HepG2 (cell line): ENCODE measurements around the gene POLR1G. TPM values are rescaled to one million over a fixed set of nuclear protein-coding genes. Genes with fewer than 3 reads are reported as not detected.
A peak's percentile ranks its signal among the peaks of the same experiment; 100 is the strongest.

Experiments
- ATM ChIP-seq: fragments of 450-650 bp; IDR thresholded peaks from 2 replicates; pipeline ENCODE4 v1.7.1; 2017; ENCODE audit warnings: mild to moderate bottlenecking, borderline replicate concordance
- BORCS8-MEF2B ChIP-seq: sonication (generic); formaldehyde crosslinking; IDR thresholded peaks from 2 replicates; pipeline ENCODE4 v1.8.0; 2022; ENCODE audit warnings: mild to moderate bottlenecking, missing genetic modification reagents
- FOXA1 ChIP-seq, 2 experiments: fragments of 450-650 bp in 1 of 2; sonication (generic) in 1 of 2; formaldehyde crosslinking in 1 of 2; IDR thresholded peaks; 2 replicates each; pipeline versions ENCODE4 v1.4.0 to v1.6.1; 2016 to 2020; ENCODE audit warnings: missing genetic modification reagents in 1 of 2
- GTF3A ChIP-seq: sonication (generic); formaldehyde crosslinking; conservative IDR thresholded peaks from 2 replicates; pipeline ENCODE4 v1.4.0; 2020; ENCODE audit warnings: mild to moderate bottlenecking, missing genetic modification reagents
- HOMEZ ChIP-seq: IDR thresholded peaks from 2 replicates; pipeline ENCODE4 v1.6.1; 2016; ENCODE audit warnings: low read depth
- KDM2A ChIP-seq: sonication (generic); formaldehyde crosslinking; IDR thresholded peaks from 2 replicates; pipeline ENCODE4 v1.4.0; 2020; ENCODE audit warnings: low read depth, missing genetic modification reagents, borderline replicate concordance
- MEF2D ChIP-seq: sonication (generic); formaldehyde crosslinking; IDR thresholded peaks from 2 replicates; pipeline ENCODE4 v1.5.1; 2020; ENCODE audit warnings: mild to moderate bottlenecking, missing genetic modification reagents
- NCOA5 ChIP-seq: sonication (generic); formaldehyde crosslinking; IDR thresholded peaks from 2 replicates; pipeline ENCODE4 v1.4.0; 2020; ENCODE audit warnings: missing genetic modification reagents
- PHF8 ChIP-seq: sonication (generic); formaldehyde crosslinking; IDR thresholded peaks from 2 replicates; pipeline ENCODE4 v1.5.0; 2020; ENCODE audit warnings: missing genetic modification reagents
- SAP130 ChIP-seq: IDR thresholded peaks from 2 replicates; pipeline ENCODE4 v1.6.1; 2016; ENCODE audit warnings: low read depth
- SKIL ChIP-seq: sonication (generic); formaldehyde crosslinking; IDR thresholded peaks from 2 replicates; pipeline ENCODE4 v1.8.0; 2022; ENCODE audit warnings: missing genetic modification reagents, mild to moderate bottlenecking, moderate library complexity, borderline replicate concordance
- TFE3 ChIP-seq: IDR thresholded peaks from 2 replicates; pipeline ENCODE4 v1.6.1; 2016
- ZBTB34 ChIP-seq: sonication (generic); formaldehyde crosslinking; IDR thresholded peaks from 2 replicates; pipeline ENCODE4 v1.8.0; 2022; ENCODE audit warnings: mild to moderate bottlenecking, missing genetic modification reagents
- ZNF136 ChIP-seq: sonication (generic); formaldehyde crosslinking; IDR thresholded peaks from 2 replicates; pipeline ENCODE4 v1.8.1; 2022; ENCODE audit warnings: low read depth, mild to moderate bottlenecking, moderate library complexity, missing genetic modification reagents
- ZNF235 ChIP-seq: sonication (generic); formaldehyde crosslinking; IDR thresholded peaks from 2 replicates; pipeline ENCODE4 v1.8.1; 2023; ENCODE audit warnings: mild to moderate bottlenecking, missing genetic modification reagents, borderline replicate concordance
- ZNF280B ChIP-seq: sonication (generic); formaldehyde crosslinking; IDR thresholded peaks from 2 replicates; pipeline ENCODE4 v1.5.0; 2020; ENCODE audit warnings: missing genetic modification reagents, mild to moderate bottlenecking, borderline replicate concordance
- ZNF709 ChIP-seq: sonication (generic); formaldehyde crosslinking; IDR thresholded peaks from 2 replicates; pipeline ENCODE4 v1.5.0; 2020; ENCODE audit warnings: mild to moderate bottlenecking, missing genetic modification reagents
- ZNF772 ChIP-seq: sonication (generic); formaldehyde crosslinking; IDR thresholded peaks from 2 replicates; pipeline ENCODE4 v1.5.0; 2020; ENCODE audit warnings: mild to moderate bottlenecking, missing genetic modification reagents
- polyA plus RNA-seq, 8 experiments: library from polyadenylated mRNA; depleted of rRNA in 3 of 8; stranded (reverse) in 7 of 8; unstranded in 1 of 8; fragments of >200 nt; fragmentation: Illumina TruSeq in 4 of 8; extraction: Trizol in 4 of 8; gene quantifications; 2 replicates each; pipeline versions ENCODE4 v1.2.1 to v1.2.3, GENCODE V29; 2011 to 2016; ENCODE audit warnings: low read depth in 4 of 8, missing spikeins in 1 of 8, mixed read lengths in 1 of 8; ENCODE audit not compliant: insufficient read depth in 1 of 8
- total RNA-seq, 5 experiments: library from RNA; depleted of rRNA; stranded (reverse); fragments of >200 nt; fragmentation: Illumina TruSeq; extraction: Trizol; gene quantifications; 2 replicates each; pipeline ENCODE4 v1.2.3, GENCODE V29; 2016; ENCODE audit warnings: low read depth in 1 of 5
- TF ChIP-seq, protein P1 (sequence below): IDR thresholded peaks from 2 replicates; pipeline ENCODE4 v1.6.1; 2016

The POLR1G gene
- total and polyA plus RNA-seq, 2 of the 13 experiments (the other 11 are each of a cell fraction or from before 2014, with no cell fraction given): 3.5 to 20.8 TPM

- TF ChIP-seq SKIL (CRISPR knock-in tag) (peak; percentile 94), SAP130 (CRISPR knock-in tag) (peak; percentile 87), ZBTB34 (CRISPR knock-in tag) (0 out of 2 replicates have a peak, but pooled peaks have one; percentile 27), GTF3A (CRISPR knock-in tag) (no peak), TFE3 (peak; percentile 68), KDM2A (CRISPR knock-in tag) (peak; percentile 85), HOMEZ (CRISPR knock-in tag) (0 out of 2 replicates have a peak, but pooled peaks have one; percentile 27), MEF2D (CRISPR knock-in tag) (peak; percentile 72; the same call in 1 of the 2 replicates), ZNF772 (CRISPR knock-in tag) (peak; percentile 35; the same call in 1 of the 2 replicates), ATM (peak; percentile 52; the same call in 1 of the 2 replicates), ZNF709 (CRISPR knock-in tag) (peak; percentile 65; the same call in 1 of the 2 replicates), ZNF136 (CRISPR knock-in tag) (no peak), NCOA5 (no peak), ZNF235 (no peak), ZNF280B (CRISPR knock-in tag) (no peak), PHF8 (0 out of 2 replicates have a peak, but pooled peaks have one; percentile 33), BORCS8-MEF2B (CRISPR knock-in tag) (peak; percentile 44; the same call in 1 of the 2 replicates), FOXA1 (IDR thresholded peaks at IDR 0.05) (no peak), FOXA1 (CRISPR knock-in tag; IDR thresholded peaks at IDR 0.05) (0 out of 2 replicates have a peak, but pooled peaks have one; percentile 34)
- TF ChIP-seq, protein P1, sequence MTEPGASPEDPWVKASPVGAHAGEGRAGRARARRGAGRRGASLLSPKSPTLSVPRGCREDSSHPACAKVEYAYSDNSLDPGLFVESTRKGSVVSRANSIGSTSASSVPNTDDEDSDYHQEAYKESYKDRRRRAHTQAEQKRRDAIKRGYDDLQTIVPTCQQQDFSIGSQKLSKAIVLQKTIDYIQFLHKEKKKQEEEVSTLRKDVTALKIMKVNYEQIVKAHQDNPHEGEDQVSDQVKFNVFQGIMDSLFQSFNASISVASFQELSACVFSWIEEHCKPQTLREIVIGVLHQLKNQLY (CRISPR knock-in tag): no peak
Measured at GRCh38 chr19:45443462-45444317, 37.2 kb downstream of the POLR1G start (continued).
